Neural cell (in vitro differentiated cells): Measurements from ENCODE around the gene DDX51. TPM values are rescaled to one million over a fixed set of nuclear protein-coding genes. Genes with fewer than 3 reads are reported as not detected.

Experiments used
- H2AFZ ChIP-seq: fragments of 200-600, 300-800 bp; sonication (generic), shearing (Covaris generic); 2 replicates; pipeline ENCODE4 v1.6.0; 2014; ENCODE audit warnings: low read depth, mild to moderate bottlenecking, antibody characterized with exemption, low read length, moderate library complexity
- H3F3A ChIP-seq: fragments of 200-600 bp; shearing (Covaris generic); 2 replicates; pipeline ENCODE4 v1.6.1; 2016; ENCODE audit warnings: mild to moderate bottlenecking, moderate library complexity, mixed read lengths, antibody characterized with exemption, low read length; ENCODE audit not compliant: insufficient read depth, poor library complexity, severe bottlenecking
- H3K27ac ChIP-seq: fragments of 200-600, 300-800 bp; sonication (generic), shearing (Covaris generic); 2 replicates; pipeline ENCODE4 v1.5.1; 2014; ENCODE audit warnings: mild to moderate bottlenecking, low read length, moderate library complexity
- H3K27me3 ChIP-seq: fragments of 300-800, 200-600 bp; sonication (generic), shearing (Covaris generic); 2 replicates; pipeline ENCODE4 v1.6.0; 2014; ENCODE audit warnings: mild to moderate bottlenecking, low read depth, low read length, moderate library complexity; ENCODE audit not compliant: insufficient read depth
- H3K36me3 ChIP-seq: fragments of 300-800, 200-600 bp; sonication (generic), shearing (Covaris generic); 2 replicates; pipeline ENCODE4 v1.5.1; 2014; ENCODE audit warnings: mild to moderate bottlenecking, antibody characterized with exemption, low read length, moderate library complexity; ENCODE audit not compliant: insufficient read depth
- H3K4me2 ChIP-seq: fragments of 300-800, 200-600 bp; sonication (generic), shearing (Covaris generic); 2 replicates; pipeline ENCODE4 v1.6.0; 2014; ENCODE audit warnings: mild to moderate bottlenecking, low read length
- H3K4me3 ChIP-seq: fragments of 300-800, 200-600 bp; sonication (generic), shearing (Covaris generic); 2 replicates; pipeline ENCODE4 v1.5.1; 2014; ENCODE audit warnings: mild to moderate bottlenecking, low read length, moderate library complexity
- H3K79me2 ChIP-seq: fragments of 200-600 bp; shearing (Covaris generic); replicated peaks from 2 replicates; pipeline ENCODE4 v1.6.0; 2014; ENCODE audit warnings: mild to moderate bottlenecking, low read length, moderate library complexity; ENCODE audit not compliant: insufficient read depth
- H3K9ac ChIP-seq: fragments of 300-800, 200-600 bp; sonication (generic), shearing (Covaris generic); 2 replicates; pipeline ENCODE4 v1.6.1; 2016; ENCODE audit warnings: mild to moderate bottlenecking, low read length, mixed read lengths
- H3K9me2 ChIP-seq: fragments of 200-600 bp; shearing (Covaris generic); 2 replicates; pipeline ENCODE4 v1.6.1; 2016; ENCODE audit warnings: mild to moderate bottlenecking, low read length, mixed read lengths; ENCODE audit not compliant: insufficient read depth
- H3K9me3 ChIP-seq: fragments of 200-600, 300-800 bp; sonication (generic), shearing (Covaris generic); 2 replicates; pipeline ENCODE4 v1.6.1; 2016; ENCODE audit warnings: mild to moderate bottlenecking, mixed run types, low read length, moderate library complexity, mixed read lengths
- H4K20me1 ChIP-seq: fragments of 200-600 bp; shearing (Covaris generic); 2 replicates; pipeline ENCODE4 v1.6.1; 2016; ENCODE audit warnings: mild to moderate bottlenecking, mixed run types; ENCODE audit not compliant: insufficient read depth
- CTCF ChIP-seq: fragments of 450-650 bp; IDR thresholded peaks from 2 replicates; pipeline ENCODE4 v1.5.1; 2014; ENCODE audit warnings: antibody characterized with exemption, mild to moderate bottlenecking, moderate library complexity; ENCODE audit not compliant: poor library complexity, severe bottlenecking
- EP300 ChIP-seq: fragments of 450-650 bp; conservative IDR thresholded peaks from 2 replicates; pipeline ENCODE4 v1.6.1; 2014; ENCODE audit warnings: antibody characterized with exemption, mild to moderate bottlenecking, moderate library complexity; ENCODE audit not compliant: poor library complexity, severe bottlenecking
- EZH2 ChIP-seq: fragments of 200-600, 300-800 bp; shearing (Covaris generic), sonication (generic); IDR thresholded peaks from 2 replicates; pipeline ENCODE4 v1.6.1; 2014; ENCODE audit warnings: antibody characterized with exemption, low read length, borderline replicate concordance, mild to moderate bottlenecking; ENCODE audit not compliant: insufficient read depth, poor library complexity, severe bottlenecking
- MXI1 ChIP-seq: fragments of 450-650 bp; conservative IDR thresholded peaks from 2 replicates; pipeline ENCODE4 v1.6.1; 2014; ENCODE audit warnings: antibody characterized with exemption, mild to moderate bottlenecking; ENCODE audit not compliant: poor library complexity, severe bottlenecking
- POLR2AphosphoS5 ChIP-seq: IDR thresholded peaks from 2 replicates; pipeline ENCODE4 v1.6.1; 2012
- RAD21 ChIP-seq: fragments of 450-650 bp; conservative IDR thresholded peaks from 2 replicates; pipeline ENCODE4 v1.6.1; 2014; ENCODE audit warnings: antibody characterized with exemption, mild to moderate bottlenecking, moderate library complexity
- REST ChIP-seq: IDR thresholded peaks from 2 replicates; pipeline ENCODE4 v1.6.1; 2012; ENCODE audit warnings: borderline replicate concordance
- SMC3 ChIP-seq: fragments of 450-650 bp; conservative IDR thresholded peaks from 2 replicates; pipeline ENCODE4 v1.6.1; 2014; ENCODE audit warnings: antibody characterized with exemption, mild to moderate bottlenecking, moderate library complexity; ENCODE audit not compliant: poor library complexity
- TAF1 ChIP-seq: IDR thresholded peaks from 2 replicates; pipeline ENCODE4 v1.6.1; 2012; ENCODE audit warnings: low read depth
- polyA plus RNA-seq: library from polyadenylated mRNA; depleted of rRNA; stranded (reverse); fragments of >200 nt; gene quantifications from 2 replicates; pipeline ENCODE4 v1.2.3, GENCODE V29; 2014

DDX51 gene
- polyA plus RNA-seq, 1 donor from 2014 or later, result 17.6 TPM

- Histone ChIP-seq H3K4me3 (no peak overlapping the region), H4K20me1 (no peaks in the 10 kb centered on the region), H3F3A (no peaks in the 10 kb centered on the region)
Measured at GRCh38 chr12:132178801-132179401, 34.8 kb upstream of the DDX51 start.

GRCh38 chr12:132178316-132178715 lies 34.2 kb upstream of the DDX51 start:
- Histone ChIP-seq H3K27ac (no peak overlapping the region), H3K9me2 (no peaks in the 10 kb centered on the region), H4K20me1 (no peaks in the 10 kb centered on the region), H3K9ac (no peak overlapping the region), H3K4me3 (no peak overlapping the region), H3K79me2 (no peaks in the 10 kb centered on the region), H3K27me3 (no peaks in the 10 kb centered on the region), H2AFZ (no peak overlapping the region), H3F3A (no peaks in the 10 kb centered on the region), H3K9me3 (no peaks in the 10 kb centered on the region), H3K4me2 (no peak overlapping the region), H3K36me3 (no peaks in the 10 kb centered on the region)
- TF ChIP-seq RAD21, result no peak
- TF ChIP-seq SMC3, result no peak
- TF ChIP-seq MXI1, result no peak
- TF ChIP-seq REST, result no peak
- no peak for TF ChIP-seq EP300
- no peak for TF ChIP-seq TAF1
- TF ChIP-seq CTCF, result no peak
- no peak for TF ChIP-seq POLR2AphosphoS5

More at GRCh38 chr12:132178801-132179401, 34.8 kb upstream of the DDX51 start:
- no peaks in the 10 kb centered on the region for H3K9me2 ChIP-seq
- TF ChIP-seq CTCF (no peak), EZH2 (no peak), MXI1 (no peak), POLR2AphosphoS5 (no peak), EP300 (no peak)
- H3K27ac ChIP-seq, result no peak overlapping the region
- no peak overlapping the region for H2AFZ ChIP-seq
- H3K27me3 ChIP-seq, result no peaks in the 10 kb centered on the region
- no peak overlapping the region for H3K9ac ChIP-seq
- no peaks in the 10 kb centered on the region for H3K36me3 ChIP-seq
- H3K79me2 ChIP-seq, result no peaks in the 10 kb centered on the region
- H3K9me3 ChIP-seq, result no peaks in the 10 kb centered on the region
- H3K4me2 ChIP-seq, result no peak overlapping the region
